Embryonic facial prominence (tissue), 1 donor: ENCODE results near the gene CDCA4.

ENCODE experiments used
- DNase-seq: peaks from one replicate; pipeline ENCODE4 v3.0.0-alpha.2; 2016; ENCODE audit errors: extremely low spot score

The CDCA4 gene

GRCh38 chr14:105013150-105013785 is 7.6 kb downstream of the CDCA4 start:
- DNase-seq: no peak

GRCh38 chr14:105012171-105012985 is 8.5 kb downstream of the CDCA4 start:
- DNase-seq: no peak

- no peak for DNase-seq
These were observed 9.4 kb downstream of the CDCA4 start for GRCh38 chr14:105011312-105011990.

GRCh38 chr14:105010891-105011291 is 10.0 kb downstream of the CDCA4 start:
- DNase-seq: no peak

GRCh38 chr14:105010106-105010505 is 10.8 kb downstream of the CDCA4 start:
- DNase-seq: no peak

DNA sequence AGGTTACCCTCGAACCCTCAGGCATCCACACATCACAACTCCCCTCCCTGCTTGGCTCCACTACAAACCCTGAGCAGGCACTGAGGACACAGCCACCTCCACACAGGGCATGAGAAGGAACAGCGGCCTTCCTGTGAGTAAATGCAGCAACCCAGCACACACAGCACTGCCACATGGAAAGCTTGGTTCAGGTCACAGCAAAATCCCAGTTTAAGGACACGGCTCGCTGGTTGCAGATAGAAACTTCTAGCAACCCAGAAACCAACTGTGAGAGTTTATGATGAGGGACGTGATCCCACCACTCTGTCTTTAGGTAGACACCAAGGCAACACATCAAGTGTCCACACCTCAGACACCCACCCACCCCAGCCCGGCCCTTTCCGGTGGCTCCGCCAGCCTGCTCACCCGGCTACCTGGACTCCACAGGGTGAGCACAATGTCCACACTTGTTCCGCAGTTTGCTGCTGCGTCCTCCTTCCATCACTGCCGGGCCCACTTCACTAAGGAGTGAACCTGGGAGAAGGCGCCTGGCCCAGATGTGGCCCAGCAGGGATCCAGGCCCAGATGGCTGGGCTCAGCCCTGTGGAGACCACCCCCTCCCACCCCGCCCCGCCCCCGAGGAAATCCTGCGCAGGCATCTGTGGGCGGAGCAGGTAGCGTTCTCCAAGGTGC is 13.2 kb downstream of the CDCA4 start:
- DNase-seq: no peak

GRCh38 chr14:105006831-105007592 is 13.9 kb downstream of the CDCA4 start:
- no peak for DNase-seq

GRCh38 chr14:105005929-105006830 is 14.7 kb downstream of the CDCA4 start:
- no peak for DNase-seq

DNA sequence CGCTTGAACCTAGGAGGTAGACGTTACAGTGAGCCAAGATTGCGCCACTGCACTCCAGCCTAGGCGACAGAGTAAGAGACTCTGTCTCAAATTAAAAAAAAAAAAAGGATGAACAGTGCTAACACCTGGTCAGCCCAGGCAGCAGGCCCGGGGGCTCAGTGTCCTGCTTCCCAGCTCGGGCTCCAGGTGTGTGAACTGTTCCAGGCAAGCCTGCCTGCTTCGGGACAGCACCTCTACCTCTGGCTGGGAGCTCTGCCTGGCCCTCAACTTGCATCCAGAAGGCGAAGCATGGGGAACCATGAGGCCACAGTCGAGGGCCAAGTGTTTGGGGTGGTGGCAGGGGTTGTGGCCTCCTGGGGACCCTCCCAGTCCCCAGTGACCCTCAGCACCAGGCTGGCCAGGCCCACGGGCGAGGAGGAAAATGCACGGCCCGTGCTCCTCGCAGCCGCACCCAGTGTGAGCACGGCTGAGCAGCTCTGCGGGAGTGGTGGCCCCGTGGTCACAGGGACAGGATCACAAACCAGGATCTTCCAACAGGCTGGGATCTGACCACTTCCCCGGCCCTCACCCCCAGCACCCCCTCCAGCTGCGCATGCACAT is 15.5 kb downstream of the CDCA4 start:
- no peak for DNase-seq

GRCh38 chr14:104999361-104999760 is 21.5 kb downstream of the CDCA4 start:
- no peak for DNase-seq

DNA sequence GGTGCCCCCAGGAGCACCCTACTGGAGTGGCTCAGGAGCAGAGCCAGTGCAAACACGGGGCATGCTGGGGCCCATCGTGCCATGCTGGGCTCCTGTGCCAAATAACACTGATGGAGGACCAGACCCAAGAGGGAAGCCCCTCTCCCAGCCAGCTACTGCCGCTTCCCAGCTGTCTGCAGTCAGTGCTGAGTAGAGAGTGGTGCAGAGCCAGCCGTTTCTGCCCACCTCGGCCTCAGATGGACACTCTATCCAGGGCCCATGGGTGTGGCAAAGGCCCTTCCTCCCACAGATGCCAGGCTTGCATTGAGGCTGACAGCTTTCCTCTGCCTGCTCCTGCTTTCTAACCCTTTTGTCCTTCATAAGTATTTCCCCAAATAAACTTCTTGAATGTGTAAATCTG is 22.1 kb downstream of the CDCA4 start:
- no peak for DNase-seq

- no peak for DNase-seq
These were observed 24.4 kb downstream of the CDCA4 start for GRCh38 chr14:104996483-104996882.

DNA sequence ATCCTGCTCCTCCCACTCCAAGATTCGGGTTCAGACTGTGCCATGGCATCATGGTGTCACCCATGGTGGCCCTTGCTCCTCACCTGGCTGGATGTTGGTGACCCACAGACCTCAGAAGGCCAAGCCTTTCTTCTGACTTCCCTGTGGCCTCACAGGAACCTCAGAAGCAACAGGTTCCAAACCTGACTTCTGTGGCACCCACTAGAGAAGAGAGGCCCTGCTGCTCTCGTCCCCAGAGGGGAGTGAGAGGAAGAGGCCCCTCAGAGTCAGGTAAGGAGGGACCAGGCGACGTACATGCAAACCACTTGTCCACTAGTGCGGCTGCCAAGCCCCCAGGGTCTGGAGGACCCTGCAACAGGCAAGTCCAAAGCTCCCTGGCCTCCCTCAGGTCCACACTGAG is 24.9 kb downstream of the CDCA4 start:
- DNase-seq: no peak

GRCh38 chr14:104994978-104995377 is 25.9 kb downstream of the CDCA4 start:
- DNase-seq: no peak

- no peak for DNase-seq
These were observed 26.9 kb downstream of the CDCA4 start for GRCh38 chr14:104993808-104994591.

DNA sequence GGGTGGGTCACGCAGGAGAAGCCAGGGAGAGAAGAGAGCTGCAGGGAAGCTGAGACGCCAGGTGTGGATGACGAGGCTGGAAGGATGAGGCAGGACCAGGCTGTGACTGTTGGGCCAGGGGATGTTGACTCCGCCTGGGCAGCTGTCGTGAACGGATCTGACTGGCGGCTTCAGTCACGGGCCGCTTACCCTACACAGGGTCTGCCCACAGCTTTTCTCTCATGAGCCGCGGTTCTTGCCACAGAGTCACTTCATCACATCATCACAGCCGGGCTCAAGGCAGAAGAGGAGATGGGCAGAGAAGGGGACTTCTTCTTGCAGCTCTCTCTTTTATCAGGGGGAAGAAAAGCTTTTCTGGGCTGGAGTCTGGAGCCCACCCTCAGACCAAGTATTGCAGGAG is 27.6 kb downstream of the CDCA4 start:
- DNase-seq: no peak

- no peak for DNase-seq
These were observed 28.4 kb downstream of the CDCA4 start for GRCh38 chr14:104992501-104992900.

- no peak for DNase-seq
These were observed 29.0 kb downstream of the CDCA4 start for GRCh38 chr14:104991896-104992230.

DNA sequence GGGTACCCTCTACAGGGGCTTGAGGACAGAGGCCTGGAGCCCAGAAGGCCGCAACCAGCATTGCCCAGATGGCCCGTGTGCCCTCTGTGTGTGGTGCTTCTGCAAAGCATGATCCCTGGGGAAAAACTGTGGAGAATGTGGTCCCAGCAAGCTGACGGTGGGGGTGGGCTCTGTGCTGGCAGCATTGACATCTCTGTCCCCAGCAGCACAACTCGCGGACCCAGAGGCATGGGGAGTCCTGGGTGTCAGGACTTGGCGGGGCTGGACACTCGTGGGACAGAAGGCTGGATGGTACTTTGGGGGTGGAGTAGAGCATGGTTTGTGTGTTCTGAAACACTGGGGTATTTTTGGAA is 31.0 kb downstream of the CDCA4 start:
- DNase-seq: no peak
